Thyroid gland (tissue), 4 donors: ENCODE measurements around the gene ARID4B. TPM values are rescaled to one million over a fixed set of nuclear protein-coding genes. Genes with fewer than 3 reads are reported as not detected.

ENCODE experiments used
- DNase-seq, 2 donors: peaks; one replicate each; pipeline ENCODE4 v3.0.0-alpha.2; 2019
- H3K27ac ChIP-seq, 3 donors: fragments of 200-600 bp; sonication (generic); 1 replicate in 2 of 3; 2 replicates in 1 of 3; pipeline ENCODE4 v1.5.1; 2016 to 2019; ENCODE audit warnings: mild to moderate bottlenecking in 1 of 3, moderate library complexity in 1 of 3
- H3K27me3 ChIP-seq: fragments of 200-600 bp; sonication (generic); one replicate; pipeline ENCODE4 v1.5.1; 2019
- H3K36me3 ChIP-seq, 2 donors: fragments of 200-600 bp; sonication (generic); one replicate each; pipeline ENCODE4 v1.5.1; 2016 to 2019
- H3K4me1 ChIP-seq, 2 donors: fragments of 200-600 bp; sonication (generic); one replicate each; pipeline ENCODE4 v1.5.1; 2017 to 2019
- H3K4me3 ChIP-seq, 3 donors: fragments of 200-600 bp; sonication (generic); replicated peaks in 1 of 3; 1 replicate in 2 of 3; 2 replicates in 1 of 3; pipeline ENCODE4 v1.5.1; 2016; ENCODE audit warnings: mild to moderate bottlenecking in 1 of 3
- H3K9me3 ChIP-seq: fragments of 200-600 bp; sonication (generic); one replicate; pipeline ENCODE4 v1.5.1; 2017
- CTCF ChIP-seq, 6 experiments: fragments of 200-600 bp in 3 of 6; fragments of 450-650 bp in 3 of 6; sonication (generic) in 3 of 6; IDR thresholded peaks; one replicate each; pipeline ENCODE4 v1.5.1; 2016 to 2019; ENCODE audit warnings: antibody characterized with exemption in 6 of 6, mild to moderate bottlenecking in 2 of 6, inconsistent platforms in 1 of 6, moderate library complexity in 1 of 6
- POLR2A ChIP-seq, 2 donors: fragments of 450-650 bp; IDR thresholded peaks; one replicate each; pipeline ENCODE4 v1.6.1; 2017; ENCODE audit warnings: antibody characterized with exemption in 2 of 2, mild to moderate bottlenecking in 2 of 2, moderate library complexity in 1 of 2
- WGBS, 2 donors: methylation state at CpG; one replicate each; pipeline ENCODE4 v1.1.5; 2017; 5-methylcytosine and 5-hydroxymethylcytosine counted together
- intact Hi-C: fragments of 100-400 bp; cut with DNase I; formaldehyde crosslinking; loops from one replicate; pipeline ENCODE4 v1.15.1; 2023
- total RNA-seq, 4 donors: library from RNA; depleted of rRNA; stranded (reverse); fragments of >200 nt; gene quantifications; one replicate each; pipeline ENCODE4 v1.2.3, GENCODE V29; 2016

The ARID4B gene
- total RNA-seq, 4 donors from 2014 or later, result 49.0 to 65.4 (median 52.5) TPM

- no peak for TF ChIP-seq POLR2A (IDR thresholded peaks at IDR 0.05)
- no peak for TF ChIP-seq CTCF (IDR thresholded peaks at IDR 0.05)
- no peak for DNase-seq
- Histone ChIP-seq H3K27me3 (no peaks in the 10 kb centered on the region), H3K4me1 (no peaks in the 10 kb centered on the region), H3K27ac (no peak overlapping the region), H3K4me3 (no peak overlapping the region), H3K36me3 (peaks cover 14 to 18% of the 10 kb centered on the region in 2 donors), H3K9me3 (no peaks in the 10 kb centered on the region)
- WGBS, 2 donors, result 83 to 86% methylated on average over 8 of the region's 8 CpGs
- intact Hi-C loops, result no loop called here
Observed at GRCh38 chr1:235181561-235182245, 146.3 kb downstream of the ARID4B start.

GRCh38 chr1:235180916-235181460, 147.0 kb downstream of the ARID4B start:
- no peaks in the 10 kb centered on the region for H3K9me3 ChIP-seq
- TF ChIP-seq CTCF (IDR thresholded peaks at IDR 0.05), result no peak
- TF ChIP-seq POLR2A (IDR thresholded peaks at IDR 0.05), result no peak
- no peak for DNase-seq
- peaks cover 14 to 21% of the 10 kb centered on the region in 2 donors for H3K36me3 ChIP-seq
- H3K27ac ChIP-seq, result no peak overlapping the region
- intact Hi-C loops, result no loop called here
- H3K4me3 ChIP-seq, result no peak overlapping the region
- no peaks in the 10 kb centered on the region for H3K27me3 ChIP-seq
- no peaks in the 10 kb centered on the region for H3K4me1 ChIP-seq
- 90 to 91% methylated on average over 5 of the region's 5 CpGs for WGBS, 2 donors

- 83 to 92% methylated on average over 7 of the region's 7 CpGs for WGBS, 2 donors
- Histone ChIP-seq H3K9me3 (no peaks in the 10 kb centered on the region), H3K4me1 (no peaks in the 10 kb centered on the region), H3K27me3 (no peaks in the 10 kb centered on the region), H3K36me3 (peaks cover 25 to 40% of the 10 kb centered on the region in 2 donors), H3K4me3 (no peak overlapping the region), H3K27ac (no peak overlapping the region)
- DNase-seq, result no peak
- intact Hi-C loops, result no loop called here
- TF ChIP-seq POLR2A (IDR thresholded peaks at IDR 0.05) (no peak), CTCF (IDR thresholded peaks at IDR 0.05) (no peak)
Observed at GRCh38 chr1:235176486-235176885, 151.5 kb downstream of the ARID4B start.

GRCh38 chr1:235169986-235170385, 158.0 kb downstream of the ARID4B start:
- intact Hi-C loops, result no loop called here

More at GRCh38 chr1:235169986-235170385, 158.0 kb downstream of the ARID4B start:
- Histone ChIP-seq H3K9me3 (no peaks in the 10 kb centered on the region), H3K27ac (no peak overlapping the region), H3K4me3 (no peak overlapping the region), H3K27me3 (no peaks in the 10 kb centered on the region), H3K4me1 (no peaks in the 10 kb centered on the region), H3K36me3 (peaks cover 19 to 42% of the 10 kb centered on the region in 2 donors)
- DNase-seq, result no peak
- TF ChIP-seq POLR2A (IDR thresholded peaks at IDR 0.05) (no peak), CTCF (IDR thresholded peaks at IDR 0.05) (no peak)
